Measurements from ENCODE around the gene SNCB. TPM values are rescaled to one million over a fixed set of nuclear protein-coding genes. Genes with fewer than 3 reads are reported as not detected.

Gene SNCB
- total and polyA plus RNA-seq, 2 of the 8 experiments (the other 6 are each of a cell fraction or from before 2014, with no cell fraction given) = 4.2 to 5.9 TPM

GRCh38 chr5:176677209-176677939, 47.0 kb upstream of the SNCB start (continued):
- TF ChIP-seq SUZ12 (IDR thresholded peaks at IDR 0.05; ENCODE audit: low read length) = no peak
